Neutrophil (primary cell): ENCODE measurements around the gene LPP.

Experiments
- H3K27ac ChIP-seq: fragments of 200-600 bp; sonication (generic); 2 replicates; pipeline ENCODE4 v1.5.1; 2016; ENCODE audit warnings: mild to moderate bottlenecking, moderate library complexity
- H3K27me3 ChIP-seq: fragments of 200-600 bp; sonication (generic); 2 replicates; pipeline ENCODE4 v1.6.0; 2016; ENCODE audit warnings: mild to moderate bottlenecking
- H3K36me3 ChIP-seq: fragments of 200-600 bp; sonication (generic); 2 replicates; pipeline ENCODE4 v1.5.1; 2017
- H3K4me1 ChIP-seq, 2 experiments: fragments of 200-600 bp in 1 of 2; sonication (generic) in 1 of 2; 1 replicate in 1 of 2; 2 replicates in 1 of 2; pipeline versions ENCODE4 v1.5.1 to v1.6.1; 2013 to 2016; ENCODE audit warnings: low read depth in 1 of 2, low read length in 1 of 2, mild to moderate bottlenecking in 1 of 2, moderate library complexity in 1 of 2; ENCODE audit not compliant: control insufficient read depth in 1 of 2, insufficient read depth in 1 of 2
- H3K4me3 ChIP-seq, 2 experiments: fragments of 200-600 bp in 1 of 2; sonication (generic) in 1 of 2; 1 replicate in 1 of 2; 2 replicates in 1 of 2; pipeline ENCODE4 v1.5.1; 2013 to 2016; ENCODE audit warnings: low read depth in 1 of 2, low read length in 1 of 2, mild to moderate bottlenecking in 1 of 2, moderate library complexity in 1 of 2
- H3K9me3 ChIP-seq: fragments of 200-600 bp; sonication (generic); 2 replicates; pipeline ENCODE4 v1.5.1; 2016
- CTCF ChIP-seq: fragments of 200-600 bp; sonication (generic); IDR thresholded peaks from 2 replicates; pipeline ENCODE4 v1.5.1; 2016; ENCODE audit warnings: antibody characterized with exemption

LPP gene

DNA sequence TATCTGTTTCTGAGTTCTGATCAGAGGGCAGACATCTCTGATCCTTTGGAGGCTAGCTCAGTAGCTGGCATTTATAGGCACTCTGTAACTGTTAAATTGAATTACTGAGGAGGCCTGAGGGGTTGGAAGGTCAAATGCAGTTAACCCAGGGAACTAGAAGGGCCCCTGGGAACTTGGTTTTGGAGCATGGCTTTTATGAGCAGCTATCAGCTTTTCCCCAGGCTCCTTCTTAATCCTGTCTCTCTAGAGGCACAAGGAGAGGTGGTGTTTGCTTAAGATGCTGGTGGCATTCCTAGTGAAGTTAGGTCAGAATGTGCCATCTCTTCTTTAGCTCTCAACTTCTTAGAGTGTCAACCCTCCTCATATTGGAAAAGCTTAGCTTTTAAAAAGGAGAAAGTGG, 128.9 kb downstream of the LPP start:
- Histone ChIP-seq H3K4me1 (no peaks in the 10 kb centered on the region), H3K9me3 (no peaks in the 10 kb centered on the region), H3K27ac (no peak overlapping the region), H3K4me3 (no peak overlapping the region), H3K27me3 (no peaks in the 10 kb centered on the region), H3K36me3 (no peaks in the 10 kb centered on the region)
- no peak for TF ChIP-seq CTCF

GRCh38 chr3:188283347-188283746, 129.4 kb downstream of the LPP start:
- Histone ChIP-seq H3K36me3 (no peaks in the 10 kb centered on the region), H3K4me3 (no peak overlapping the region), H3K4me1 (no peaks in the 10 kb centered on the region), H3K27me3 (no peaks in the 10 kb centered on the region), H3K27ac (no peak overlapping the region), H3K9me3 (no peaks in the 10 kb centered on the region)
- TF ChIP-seq CTCF = no peak

DNA sequence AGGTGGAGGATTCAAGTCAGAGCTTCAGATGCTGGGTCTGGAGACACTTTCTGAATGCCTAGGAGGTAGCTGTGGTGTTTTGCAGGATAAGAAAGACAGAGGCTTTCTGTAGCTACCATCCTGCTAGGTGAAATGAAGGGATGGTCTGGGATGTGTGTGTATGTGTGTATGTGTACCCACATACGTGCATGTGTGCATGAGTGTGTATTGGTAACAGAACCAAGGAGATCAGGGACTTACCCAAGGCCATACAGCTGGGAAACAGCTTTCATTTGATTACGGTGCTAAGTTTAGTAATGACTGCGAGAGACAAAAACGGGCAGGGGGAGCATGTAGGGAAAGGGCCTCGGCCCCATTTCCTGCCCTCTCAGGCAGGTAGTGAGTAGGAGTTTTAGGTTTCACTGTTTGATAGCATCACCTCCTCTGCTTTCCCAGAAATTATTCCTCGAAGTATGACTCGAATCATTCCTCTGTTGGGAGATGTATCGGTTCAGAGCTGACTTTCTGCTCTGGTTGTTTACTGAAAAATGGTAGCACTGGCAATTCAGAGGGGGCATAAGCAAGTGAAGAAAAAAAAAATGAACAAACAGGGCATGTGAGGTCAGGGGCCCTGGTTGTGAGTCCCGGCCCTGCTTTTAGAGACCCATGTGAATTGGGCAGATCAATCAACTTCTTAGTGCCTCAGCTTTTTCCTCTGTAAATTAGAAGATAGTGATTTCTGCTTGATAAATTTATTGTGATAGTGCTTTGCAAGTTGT, 130.7 kb downstream of the LPP start:
- no peak for TF ChIP-seq CTCF
- H3K4me1 ChIP-seq = no peaks in the 10 kb centered on the region
- no peak overlapping the region for H3K4me3 ChIP-seq
- no peaks in the 10 kb centered on the region for H3K9me3 ChIP-seq
- no peaks in the 10 kb centered on the region for H3K36me3 ChIP-seq
- no peak overlapping the region for H3K27ac ChIP-seq
- H3K27me3 ChIP-seq = no peaks in the 10 kb centered on the region

- no peaks in the 10 kb centered on the region for H3K27me3 ChIP-seq
- TF ChIP-seq CTCF = no peak
These were observed 132.1 kb downstream of the LPP start for GRCh38 chr3:188286087-188286513.

GRCh38 chr3:188287339-188287738, 133.4 kb downstream of the LPP start:
- Histone ChIP-seq H3K4me1 (peaks cover 8% of the 10 kb centered on the region in 2 experiments), H3K4me3 (no peak overlapping the region), H3K27me3 (no peaks in the 10 kb centered on the region), H3K27ac (no peak overlapping the region), H3K36me3 (no peaks in the 10 kb centered on the region), H3K9me3 (no peaks in the 10 kb centered on the region)
- no peak for TF ChIP-seq CTCF

More at GRCh38 chr3:188286087-188286513, 132.1 kb downstream of the LPP start:
- H3K36me3 ChIP-seq = no peaks in the 10 kb centered on the region
- no peaks in the 10 kb centered on the region for H3K4me1 ChIP-seq
- no peaks in the 10 kb centered on the region for H3K9me3 ChIP-seq
- no peak overlapping the region for H3K27ac ChIP-seq
- no peak overlapping the region for H3K4me3 ChIP-seq
